Measurements from ENCODE around the gene PPP2CA. TPM values are rescaled to one million over a fixed set of nuclear protein-coding genes. Genes with fewer than 3 reads are reported as not detected.
A peak's percentile ranks its signal among the peaks of the same experiment; 100 is the strongest.

Gene PPP2CA
- total and polyA plus RNA-seq, 9 of the 15 experiments (the other 6 are each of a cell fraction or from before 2014, with no cell fraction given): 23.0 to 257 (median 109) TPM

DNA sequence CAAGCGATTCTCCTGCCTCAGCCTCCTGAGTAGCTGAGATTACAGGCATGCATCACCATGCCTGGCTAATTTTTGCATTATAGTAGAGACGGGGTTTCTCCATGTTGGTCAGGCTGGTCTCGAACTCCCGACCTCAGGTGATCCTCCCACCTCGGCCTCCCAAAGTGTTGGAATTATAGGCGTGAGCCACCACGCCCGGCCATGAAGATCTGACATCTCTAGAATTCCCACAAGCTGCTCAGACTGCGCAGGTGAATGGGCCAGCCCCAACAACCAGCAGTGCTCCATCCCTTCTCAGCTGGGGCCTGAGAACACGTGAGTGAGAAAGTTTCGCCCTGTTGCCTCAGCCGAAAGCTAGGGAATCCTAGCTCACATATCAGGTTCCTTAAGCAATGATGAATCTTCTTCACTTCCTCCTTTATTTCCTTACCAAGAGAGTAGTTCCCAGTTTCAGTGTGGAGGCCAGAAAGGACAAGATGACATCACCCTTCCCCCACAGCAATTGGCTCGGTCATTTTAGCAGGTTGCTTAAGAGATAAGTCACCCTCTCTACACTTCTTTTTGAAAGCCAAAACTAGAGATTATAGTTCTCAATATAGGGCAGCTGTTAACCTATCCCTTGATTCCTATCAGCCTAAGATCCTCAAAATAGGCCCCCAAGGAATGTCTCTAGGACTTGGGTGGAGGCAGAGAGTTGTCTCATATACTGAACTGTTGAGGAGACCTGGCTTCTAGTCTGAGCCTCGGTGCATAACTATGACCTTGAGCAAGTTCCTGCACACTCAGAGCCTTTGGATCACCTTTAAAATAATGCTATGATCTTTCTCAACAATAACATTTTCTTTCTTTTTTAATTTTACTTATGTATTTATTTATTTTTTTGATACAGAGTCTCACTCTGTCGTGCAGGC, 23.9 kb upstream of the PPP2CA start (continued):
- TF ChIP-seq, protein P1, sequence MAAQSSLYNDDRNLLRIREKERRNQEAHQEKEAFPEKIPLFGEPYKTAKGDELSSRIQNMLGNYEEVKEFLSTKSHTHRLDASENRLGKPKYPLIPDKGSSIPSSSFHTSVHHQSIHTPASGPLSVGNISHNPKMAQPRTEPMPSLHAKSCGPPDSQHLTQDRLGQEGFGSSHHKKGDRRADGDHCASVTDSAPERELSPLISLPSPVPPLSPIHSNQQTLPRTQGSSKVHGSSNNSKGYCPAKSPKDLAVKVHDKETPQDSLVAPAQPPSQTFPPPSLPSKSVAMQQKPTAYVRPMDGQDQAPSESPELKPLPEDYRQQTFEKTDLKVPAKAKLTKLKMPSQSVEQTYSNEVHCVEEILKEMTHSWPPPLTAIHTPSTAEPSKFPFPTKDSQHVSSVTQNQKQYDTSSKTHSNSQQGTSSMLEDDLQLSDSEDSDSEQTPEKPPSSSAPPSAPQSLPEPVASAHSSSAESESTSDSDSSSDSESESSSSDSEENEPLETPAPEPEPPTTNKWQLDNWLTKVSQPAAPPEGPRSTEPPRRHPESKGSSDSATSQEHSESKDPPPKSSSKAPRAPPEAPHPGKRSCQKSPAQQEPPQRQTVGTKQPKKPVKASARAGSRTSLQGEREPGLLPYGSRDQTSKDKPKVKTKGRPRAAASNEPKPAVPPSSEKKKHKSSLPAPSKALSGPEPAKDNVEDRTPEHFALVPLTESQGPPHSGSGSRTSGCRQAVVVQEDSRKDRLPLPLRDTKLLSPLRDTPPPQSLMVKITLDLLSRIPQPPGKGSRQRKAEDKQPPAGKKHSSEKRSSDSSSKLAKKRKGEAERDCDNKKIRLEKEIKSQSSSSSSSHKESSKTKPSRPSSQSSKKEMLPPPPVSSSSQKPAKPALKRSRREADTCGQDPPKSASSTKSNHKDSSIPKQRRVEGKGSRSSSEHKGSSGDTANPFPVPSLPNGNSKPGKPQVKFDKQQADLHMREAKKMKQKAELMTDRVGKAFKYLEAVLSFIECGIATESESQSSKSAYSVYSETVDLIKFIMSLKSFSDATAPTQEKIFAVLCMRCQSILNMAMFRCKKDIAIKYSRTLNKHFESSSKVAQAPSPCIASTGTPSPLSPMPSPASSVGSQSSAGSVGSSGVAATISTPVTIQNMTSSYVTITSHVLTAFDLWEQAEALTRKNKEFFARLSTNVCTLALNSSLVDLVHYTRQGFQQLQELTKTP (IDR thresholded peaks at IDR 0.05; ENCODE audit: low read depth in 1 of 2, partially characterized antibody in 2 of 2): peak in 1 of 2 experiments; percentile 52
- TF ChIP-seq, protein P2, sequence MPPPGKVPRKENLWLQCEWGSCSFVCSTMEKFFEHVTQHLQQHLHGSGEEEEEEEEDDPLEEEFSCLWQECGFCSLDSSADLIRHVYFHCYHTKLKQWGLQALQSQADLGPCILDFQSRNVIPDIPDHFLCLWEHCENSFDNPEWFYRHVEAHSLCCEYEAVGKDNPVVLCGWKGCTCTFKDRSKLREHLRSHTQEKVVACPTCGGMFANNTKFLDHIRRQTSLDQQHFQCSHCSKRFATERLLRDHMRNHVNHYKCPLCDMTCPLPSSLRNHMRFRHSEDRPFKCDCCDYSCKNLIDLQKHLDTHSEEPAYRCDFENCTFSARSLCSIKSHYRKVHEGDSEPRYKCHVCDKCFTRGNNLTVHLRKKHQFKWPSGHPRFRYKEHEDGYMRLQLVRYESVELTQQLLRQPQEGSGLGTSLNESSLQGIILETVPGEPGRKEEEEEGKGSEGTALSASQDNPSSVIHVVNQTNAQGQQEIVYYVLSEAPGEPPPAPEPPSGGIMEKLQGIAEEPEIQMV (tag; conservative IDR thresholded peaks at IDR 0.05; ENCODE audit: low read depth): peak; percentile 38; the same call in 1 of the 2 replicates
- TF ChIP-seq CTBP1 (IDR thresholded peaks at IDR 0.05; ENCODE audit: borderline replicate concordance): peak; percentile 97
- TF ChIP-seq HIVEP1 (CRISPR knock-in tag; IDR thresholded peaks at IDR 0.05): no peak
- no peak for TF ChIP-seq HNRNPLL (IDR thresholded peaks at IDR 0.05; ENCODE audit: low read depth, low read length, poor library complexity, severe bottlenecking)
- TF ChIP-seq, protein P3, sequence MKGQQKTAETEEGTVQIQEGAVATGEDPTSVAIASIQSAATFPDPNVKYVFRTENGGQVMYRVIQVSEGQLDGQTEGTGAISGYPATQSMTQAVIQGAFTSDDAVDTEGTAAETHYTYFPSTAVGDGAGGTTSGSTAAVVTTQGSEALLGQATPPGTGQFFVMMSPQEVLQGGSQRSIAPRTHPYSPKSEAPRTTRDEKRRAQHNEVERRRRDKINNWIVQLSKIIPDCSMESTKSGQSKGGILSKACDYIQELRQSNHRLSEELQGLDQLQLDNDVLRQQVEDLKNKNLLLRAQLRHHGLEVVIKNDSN (CRISPR knock-in tag; IDR thresholded peaks at IDR 0.05): peak; percentile 90
- TF ChIP-seq, protein P4, sequence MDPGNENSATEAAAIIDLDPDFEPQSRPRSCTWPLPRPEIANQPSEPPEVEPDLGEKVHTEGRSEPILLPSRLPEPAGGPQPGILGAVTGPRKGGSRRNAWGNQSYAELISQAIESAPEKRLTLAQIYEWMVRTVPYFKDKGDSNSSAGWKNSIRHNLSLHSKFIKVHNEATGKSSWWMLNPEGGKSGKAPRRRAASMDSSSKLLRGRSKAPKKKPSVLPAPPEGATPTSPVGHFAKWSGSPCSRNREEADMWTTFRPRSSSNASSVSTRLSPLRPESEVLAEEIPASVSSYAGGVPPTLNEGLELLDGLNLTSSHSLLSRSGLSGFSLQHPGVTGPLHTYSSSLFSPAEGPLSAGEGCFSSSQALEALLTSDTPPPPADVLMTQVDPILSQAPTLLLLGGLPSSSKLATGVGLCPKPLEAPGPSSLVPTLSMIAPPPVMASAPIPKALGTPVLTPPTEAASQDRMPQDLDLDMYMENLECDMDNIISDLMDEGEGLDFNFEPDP (CRISPR knock-in tag; IDR thresholded peaks at IDR 0.05): no peak
- peak in 1 of 2 experiments; percentile 93; a peak in 2 of 4 replicates for TF ChIP-seq RCOR1 (IDR thresholded peaks at IDR 0.05; ENCODE audit: borderline replicate concordance in 1 of 2, low read depth in 2 of 2, low read length in 2 of 2)
- TF ChIP-seq ILK (tag; IDR thresholded peaks at IDR 0.05; ENCODE audit: borderline replicate concordance, low read depth): no peak
- TF ChIP-seq ZNF589 (CRISPR knock-in tag; IDR thresholded peaks at IDR 0.05; ENCODE audit: low read depth): peak; percentile 74; the same call in 1 of the 2 replicates
- TF ChIP-seq, protein P5, sequence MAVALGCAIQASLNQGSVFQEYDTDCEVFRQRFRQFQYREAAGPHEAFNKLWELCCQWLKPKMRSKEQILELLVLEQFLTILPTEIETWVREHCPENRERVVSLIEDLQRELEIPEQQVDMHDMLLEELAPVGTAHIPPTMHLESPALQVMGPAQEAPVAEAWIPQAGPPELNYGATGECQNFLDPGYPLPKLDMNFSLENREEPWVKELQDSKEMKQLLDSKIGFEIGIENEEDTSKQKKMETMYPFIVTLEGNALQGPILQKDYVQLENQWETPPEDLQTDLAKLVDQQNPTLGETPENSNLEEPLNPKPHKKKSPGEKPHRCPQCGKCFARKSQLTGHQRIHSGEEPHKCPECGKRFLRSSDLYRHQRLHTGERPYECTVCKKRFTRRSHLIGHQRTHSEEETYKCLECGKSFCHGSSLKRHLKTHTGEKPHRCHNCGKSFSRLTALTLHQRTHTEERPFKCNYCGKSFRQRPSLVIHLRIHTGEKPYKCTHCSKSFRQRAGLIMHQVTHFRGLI (CRISPR knock-in tag; IDR thresholded peaks at IDR 0.05): no peak

Measured in K562 (cell line).